ENCODE data around the gene LRP6. TPM values are rescaled to one million over a fixed set of nuclear protein-coding genes. Genes with fewer than 3 reads are reported as not detected.
"Not testable (repeated sequence)": the region's sequence is repeated elsewhere in the genome, so short reads cannot be mapped to it uniquely, and the experiment has no call there.

LRP6 gene
- total RNA-seq, 1 donor from 2014 or later: 29.3 TPM

DNA sequence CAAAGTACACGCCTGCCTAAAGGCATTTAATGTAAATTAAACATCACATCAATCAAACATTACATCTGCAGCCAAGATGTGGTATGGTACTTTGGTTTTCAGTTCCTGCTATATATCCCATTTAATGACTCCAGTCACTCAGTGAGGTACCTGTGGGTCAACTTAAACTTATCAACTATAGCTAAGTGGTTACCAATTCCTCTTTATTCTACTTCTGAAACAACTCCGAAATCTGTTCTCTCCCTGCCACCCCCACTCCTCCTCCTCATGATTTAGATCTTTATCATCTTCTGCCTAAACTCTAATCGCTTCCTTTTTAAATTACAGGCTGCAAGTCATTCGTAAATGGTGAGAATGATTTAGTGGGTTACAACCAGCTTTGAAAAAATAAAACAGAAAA is 138.2 kb downstream of the LRP6 start:
- no peak for DNase-seq (ENCODE audit: extremely low read depth, low read depth, low spot score)

DNA sequence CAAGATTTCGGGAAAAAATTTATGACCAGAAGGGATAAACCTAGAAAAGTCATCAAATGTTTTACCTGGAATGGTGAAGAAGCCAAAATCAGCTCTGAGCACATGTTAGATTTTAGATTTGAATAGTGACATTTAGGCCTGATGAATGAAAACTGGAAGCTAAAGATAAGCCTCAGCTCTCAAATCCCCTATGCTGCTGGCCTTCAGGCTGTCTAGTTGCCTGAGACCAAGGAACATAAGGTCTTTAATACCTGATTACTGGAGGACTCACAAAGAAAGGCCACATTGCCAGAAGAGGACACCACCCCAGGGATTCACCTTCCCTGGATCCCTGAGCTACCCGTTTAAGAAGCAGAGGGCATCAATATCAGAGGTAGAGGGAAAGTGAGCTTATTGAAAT is 139.5 kb downstream of the LRP6 start:
- no peak for DNase-seq (ENCODE audit: extremely low read depth, low read depth, low spot score)

DNA sequence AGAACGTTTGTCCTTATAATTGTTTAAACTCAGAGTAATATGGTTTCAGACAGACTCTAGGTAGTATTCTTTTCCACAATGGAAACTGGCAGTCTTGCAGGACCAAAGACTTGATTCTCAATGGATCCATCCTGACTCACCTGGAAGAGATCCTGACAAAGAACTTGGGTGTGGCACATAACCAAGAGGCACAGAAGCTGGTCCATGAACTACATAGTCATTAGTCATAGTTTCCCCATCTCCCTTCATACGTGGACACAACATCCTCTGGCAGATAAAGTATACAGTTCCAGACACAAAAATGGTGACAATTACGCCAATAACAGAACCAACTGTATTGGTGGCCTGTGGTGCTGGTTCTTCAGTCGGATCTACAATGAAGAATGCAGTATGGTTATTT is 140.3 kb downstream of the LRP6 start:
- DNase-seq (ENCODE audit: extremely low read depth, low read depth, low spot score): no peak

DNA sequence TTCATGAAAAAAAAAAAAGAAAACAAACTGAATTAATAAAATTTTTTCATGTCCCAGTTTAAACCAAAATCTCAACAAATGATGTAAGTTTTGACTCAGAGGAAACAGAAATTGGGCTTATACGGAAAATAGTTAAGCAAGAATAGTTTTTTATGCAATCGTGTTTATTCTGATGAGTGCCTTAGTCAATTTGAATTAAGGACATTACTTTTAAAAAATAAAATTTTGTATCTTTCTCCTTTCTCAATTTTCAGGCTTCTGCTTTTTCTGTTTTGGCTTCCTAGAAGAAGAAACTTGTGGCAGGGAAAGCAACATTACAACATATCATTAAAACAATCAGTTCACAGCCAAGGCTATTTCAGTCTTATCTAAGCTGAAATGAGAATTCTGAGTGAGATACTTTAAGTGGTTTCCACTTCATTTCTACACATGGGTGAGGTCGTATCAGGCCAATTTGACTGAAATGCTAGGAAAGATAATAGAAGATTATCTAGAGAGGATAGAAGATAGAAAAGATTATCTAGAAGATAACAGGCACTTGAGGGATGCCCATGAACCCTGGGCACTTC is 143.7 kb downstream of the LRP6 start:
- no peak for DNase-seq (ENCODE audit: extremely low read depth, low read depth, low spot score)

DNA sequence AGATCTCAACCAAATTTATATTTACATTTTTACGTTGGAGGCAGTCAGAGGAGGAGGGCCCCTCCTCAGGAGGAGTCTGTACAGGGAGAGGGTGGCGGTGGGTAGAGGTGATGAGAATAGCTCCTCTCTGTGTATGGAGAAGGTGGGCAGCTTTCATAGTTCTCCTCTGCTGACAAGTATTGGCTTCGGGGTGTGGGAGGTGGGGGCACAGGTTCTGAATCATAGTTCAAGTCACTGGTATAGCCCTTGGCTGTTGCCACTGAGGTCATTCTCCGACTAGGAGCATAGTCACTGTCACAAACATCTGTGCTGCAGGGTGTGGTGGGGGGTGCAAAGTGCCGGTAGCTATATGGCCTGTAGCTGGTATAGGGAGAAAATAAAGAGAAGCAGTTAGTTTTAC is 145.8 kb downstream of the LRP6 start:
- no peak for DNase-seq (ENCODE audit: extremely low read depth, low read depth, low spot score)

DNA sequence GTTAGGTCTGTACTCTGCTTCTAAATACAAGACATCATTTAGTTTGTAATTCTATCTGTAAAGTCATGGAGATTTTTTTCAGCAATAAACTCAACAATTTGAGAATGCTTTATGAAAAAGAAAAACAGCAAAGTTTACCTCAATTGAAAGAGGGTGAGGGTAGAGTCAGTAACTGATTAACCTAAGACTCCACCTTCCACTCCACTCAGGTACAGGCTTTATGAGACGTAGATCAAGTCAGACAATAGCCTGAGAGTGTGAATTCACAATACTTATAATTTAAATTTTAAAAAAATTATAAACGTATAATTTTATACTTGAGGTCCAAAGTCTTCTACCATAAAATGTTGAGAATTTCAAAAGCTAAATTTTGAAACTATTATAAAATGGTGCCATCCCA is 150.2 kb downstream of the LRP6 start:
- no peak for DNase-seq (ENCODE audit: extremely low read depth, low read depth, low spot score)

DNA sequence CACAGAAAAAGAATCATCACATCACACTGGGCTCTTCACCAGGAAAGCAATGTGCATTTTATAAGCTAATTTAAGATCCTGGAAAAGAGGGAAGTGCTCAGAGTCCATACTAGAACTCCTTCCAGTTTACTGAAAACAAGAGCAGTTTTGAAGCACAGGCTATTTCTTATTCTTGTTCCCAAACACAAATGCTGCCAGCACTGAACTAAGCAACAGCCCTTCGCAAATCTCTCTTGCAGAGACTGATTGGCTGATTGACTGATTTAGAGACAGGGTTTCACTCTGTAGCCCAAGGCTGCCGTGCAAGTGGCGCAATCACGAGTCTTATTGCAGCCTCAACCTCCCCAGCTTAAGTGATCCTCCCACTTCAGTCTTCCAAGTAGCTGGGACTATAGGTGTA is 151.3 kb downstream of the LRP6 start:
- DNase-seq (ENCODE audit: extremely low read depth, low read depth, low spot score): no peak

DNA sequence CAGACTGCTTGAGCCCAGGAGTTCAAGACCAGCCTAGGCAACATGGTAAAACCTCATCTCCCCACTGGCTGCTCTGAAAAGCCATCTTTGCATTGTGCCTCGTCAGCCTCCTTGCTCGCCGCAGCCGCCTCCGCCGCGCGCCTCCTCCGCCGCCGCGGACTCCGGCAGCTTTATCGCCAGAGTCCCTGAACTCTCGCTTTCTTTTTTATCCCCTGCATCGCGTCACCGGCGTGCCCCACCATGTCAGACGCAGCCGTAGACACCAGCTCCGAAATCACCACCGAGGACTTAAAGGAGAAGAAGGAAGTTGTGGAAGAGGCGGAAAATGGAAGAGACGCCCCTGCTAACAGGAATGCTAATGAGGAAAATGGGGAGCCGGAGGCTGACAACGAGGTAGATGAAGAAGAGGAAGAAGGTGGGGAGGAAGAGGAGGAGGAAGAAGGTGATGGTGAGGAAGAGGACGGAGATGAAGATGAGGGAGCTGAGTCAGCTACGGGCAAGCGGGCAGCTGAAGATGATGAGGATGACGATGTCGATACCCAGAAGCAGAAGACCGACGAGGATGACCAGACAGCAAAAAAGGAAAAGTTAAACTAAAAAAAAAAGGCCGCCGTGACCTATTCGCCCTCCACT is 155.8 kb downstream of the LRP6 start:
- DNase-seq (ENCODE audit: extremely low read depth, low read depth, low spot score): not testable (repeated sequence)

DNA sequence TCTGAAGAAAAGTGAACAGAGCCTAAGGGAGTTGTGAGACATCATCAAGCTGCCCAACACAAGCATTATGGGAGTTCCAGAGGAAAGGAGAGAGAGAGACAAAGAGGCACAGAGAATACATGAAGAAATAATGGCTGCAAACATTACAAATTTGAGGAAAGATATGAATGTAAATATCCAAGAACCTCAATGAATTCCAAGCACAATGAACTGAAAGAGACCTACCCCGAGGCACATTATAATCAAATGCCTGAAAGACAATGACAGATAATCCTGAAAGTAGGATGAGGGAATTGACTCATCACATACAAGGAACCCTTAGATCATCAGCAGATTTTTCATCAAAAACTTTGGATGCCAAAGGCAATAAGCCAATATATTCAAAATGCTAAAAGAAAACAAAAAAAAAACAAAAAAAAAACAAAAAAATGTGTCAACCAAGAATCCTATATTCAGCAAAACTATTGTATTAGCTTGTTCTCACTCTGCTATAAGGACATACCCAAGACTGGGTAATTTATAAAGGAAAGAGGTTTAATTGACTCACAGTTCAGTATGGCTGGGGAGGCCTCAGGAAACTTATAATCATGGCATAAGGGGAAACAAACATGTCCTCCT is 158.3 kb downstream of the LRP6 start:
- no peak for DNase-seq (ENCODE audit: extremely low read depth, low read depth, low spot score)

DNA sequence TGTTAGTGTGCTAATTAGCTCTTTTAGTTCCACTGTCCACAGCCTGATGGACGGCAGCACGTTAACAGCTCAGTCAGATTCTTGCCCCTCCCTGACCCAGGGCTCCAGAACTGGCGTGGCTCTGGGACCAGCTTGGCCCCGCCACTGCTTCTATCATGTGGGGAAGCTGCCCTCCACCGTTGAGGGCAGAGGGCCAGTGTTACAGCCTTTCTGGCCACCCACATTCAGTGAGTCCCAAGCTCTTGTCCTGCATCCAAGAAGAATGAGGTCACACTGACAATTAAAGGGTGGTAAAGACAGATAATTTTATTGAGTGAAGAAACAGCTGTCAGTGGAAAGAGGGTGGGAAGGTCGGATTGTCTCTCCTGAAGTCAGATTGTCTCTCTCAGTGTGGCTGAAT is 159.2 kb downstream of the LRP6 start:
- DNase-seq (ENCODE audit: extremely low read depth, low read depth, low spot score): no peak

DNA sequence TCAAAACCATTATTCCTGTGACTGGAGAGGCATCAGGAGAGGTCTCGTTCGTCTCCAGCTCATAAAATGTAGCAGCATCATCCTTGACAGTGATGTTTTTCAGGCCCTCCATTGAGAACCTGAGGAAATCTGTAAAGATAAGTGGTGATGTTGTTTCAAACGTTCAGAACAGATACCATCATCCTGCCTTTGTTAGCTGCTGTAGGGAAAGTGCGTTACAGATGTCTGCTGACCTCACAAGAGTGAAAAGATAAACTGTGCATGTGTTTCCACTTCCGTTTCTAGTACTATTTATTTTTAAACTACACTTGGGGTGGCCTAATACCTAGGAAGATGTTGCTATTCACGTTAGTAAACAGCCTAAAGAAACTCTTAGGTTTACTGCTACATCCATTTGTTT is 167.7 kb downstream of the LRP6 start:
- DNase-seq (ENCODE audit: extremely low read depth, low read depth, low spot score): peak; percentile 80

DNA sequence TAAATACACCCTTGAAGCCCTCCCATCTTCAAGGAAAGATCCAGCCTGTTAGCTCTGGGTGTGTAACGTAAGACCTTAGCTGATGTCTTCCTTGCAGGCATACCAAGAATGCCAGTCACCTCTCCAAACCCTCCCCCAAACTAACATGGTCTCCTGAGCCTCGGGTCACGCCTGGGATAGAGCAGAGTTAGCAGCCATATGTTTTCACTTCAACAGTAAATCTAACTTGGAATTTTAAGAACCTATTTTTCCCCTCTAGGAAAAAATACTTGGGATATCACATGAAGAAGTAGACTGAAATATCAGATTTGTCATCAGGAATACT is 168.2 kb downstream of the LRP6 start:
- DNase-seq (ENCODE audit: extremely low read depth, low read depth, low spot score): no peak

DNA sequence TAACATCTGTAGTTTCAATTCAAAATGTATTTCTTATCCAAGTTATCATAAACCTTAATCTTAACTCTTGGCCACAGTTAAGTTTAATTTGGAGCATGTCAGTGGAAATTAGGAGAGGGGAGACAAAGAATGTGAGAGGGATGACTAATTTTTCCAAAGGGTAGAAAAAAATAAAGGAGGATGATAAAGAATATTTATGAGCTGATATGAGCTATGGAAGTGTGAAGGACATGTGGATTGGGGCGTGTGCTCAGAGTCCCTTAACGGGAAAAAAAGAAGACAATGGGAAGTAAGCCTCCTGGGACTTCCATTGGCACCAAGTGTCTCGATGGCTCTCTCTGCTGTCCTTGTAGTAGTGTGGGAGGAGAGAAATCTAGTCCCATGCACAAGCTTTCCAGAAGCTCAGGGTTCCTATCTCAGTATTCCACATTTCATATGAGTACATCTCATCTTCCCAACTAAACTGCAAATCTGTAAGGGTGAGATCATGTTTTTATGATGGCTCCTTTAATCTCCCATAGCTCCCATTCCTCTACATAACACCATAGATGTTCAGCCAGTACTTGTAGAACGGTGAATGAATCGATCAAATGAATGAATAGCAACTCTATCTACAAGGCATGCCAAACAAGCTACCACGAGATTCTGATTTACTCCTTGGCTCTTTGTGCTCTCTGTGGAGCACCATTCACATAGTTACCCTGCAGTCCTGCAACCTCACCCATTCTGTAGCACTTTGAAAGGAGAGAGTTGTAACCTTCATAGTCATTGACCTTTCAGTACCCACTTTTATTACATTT is 168.8 kb downstream of the LRP6 start:
- DNase-seq (ENCODE audit: extremely low read depth, low read depth, low spot score): no peak

DNA sequence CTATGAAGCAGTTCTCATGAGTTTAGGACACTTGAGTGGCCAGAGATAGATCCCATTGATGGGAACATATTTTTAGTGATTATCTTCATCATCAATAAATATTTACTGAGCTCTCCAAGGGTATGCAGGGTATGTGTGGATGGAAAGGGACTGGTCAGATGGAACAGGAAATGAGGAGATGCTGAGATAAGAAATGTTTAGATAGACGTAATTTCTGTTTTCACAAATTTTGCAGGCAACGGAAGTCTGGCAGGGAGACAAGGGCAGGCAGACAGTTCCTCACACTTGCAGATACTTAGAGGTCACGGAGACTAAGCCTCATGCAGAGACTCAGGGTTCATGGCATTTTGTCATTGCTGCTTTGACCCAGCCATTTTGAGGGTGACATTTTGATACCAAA is 171.8 kb downstream of the LRP6 start:
- peak; percentile 71 for DNase-seq (ENCODE audit: extremely low read depth, low read depth, low spot score)

DNA sequence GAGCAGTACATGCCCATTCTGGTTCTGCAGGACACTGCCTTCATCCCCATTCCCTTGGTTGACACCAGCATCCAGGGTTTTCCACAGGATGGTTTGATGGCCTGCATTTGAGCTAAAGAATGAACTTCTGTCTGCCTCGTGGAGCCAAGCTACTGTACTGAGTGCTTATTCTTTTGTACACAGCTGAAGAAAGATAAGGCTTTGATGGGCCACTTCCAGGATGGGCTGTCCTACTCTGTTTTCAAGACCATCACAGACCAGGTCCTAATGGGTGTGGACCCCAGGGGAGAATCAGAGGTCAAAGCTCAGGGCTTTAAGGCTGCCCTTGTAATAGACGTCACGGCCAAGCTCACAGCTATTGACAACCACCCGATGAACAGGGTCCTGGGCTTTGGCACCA is 172.4 kb downstream of the LRP6 start:
- no peak for DNase-seq (ENCODE audit: extremely low read depth, low read depth, low spot score)

DNA sequence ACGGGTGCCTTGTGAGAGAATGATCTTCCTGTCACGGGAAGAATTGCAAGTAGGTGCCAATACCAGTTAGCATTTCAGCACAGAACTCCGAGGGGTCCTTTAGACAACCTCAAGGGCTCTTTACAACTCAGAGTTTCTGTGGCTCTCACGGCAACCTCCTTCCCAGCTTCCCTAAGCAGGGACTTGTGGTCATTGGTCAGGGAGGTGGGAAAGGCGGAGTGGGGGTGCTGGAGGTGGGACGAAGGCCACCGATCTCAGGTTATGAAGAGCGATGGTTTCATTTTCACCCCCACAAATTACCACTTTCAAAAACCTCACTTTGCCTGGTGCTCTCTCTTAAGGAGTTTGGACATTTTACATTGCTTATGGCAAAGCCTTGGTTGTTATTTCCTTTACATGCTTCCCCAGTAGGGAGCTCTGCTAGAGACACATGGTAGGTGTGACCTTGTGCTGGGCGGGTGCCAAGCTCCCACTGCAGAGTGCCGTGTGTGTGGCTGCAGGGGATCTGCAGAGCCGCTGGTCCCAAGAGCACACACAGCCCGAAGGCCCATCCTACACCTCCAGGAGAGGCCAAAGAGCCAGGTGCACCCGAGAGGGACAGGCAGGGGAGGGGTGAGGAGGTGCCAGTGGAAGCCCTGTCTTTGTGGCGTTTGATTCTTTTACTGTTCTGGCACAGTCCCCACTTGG is 174.7 kb downstream of the LRP6 start:
- DNase-seq (ENCODE audit: extremely low read depth, low read depth, low spot score): no peak

DNA sequence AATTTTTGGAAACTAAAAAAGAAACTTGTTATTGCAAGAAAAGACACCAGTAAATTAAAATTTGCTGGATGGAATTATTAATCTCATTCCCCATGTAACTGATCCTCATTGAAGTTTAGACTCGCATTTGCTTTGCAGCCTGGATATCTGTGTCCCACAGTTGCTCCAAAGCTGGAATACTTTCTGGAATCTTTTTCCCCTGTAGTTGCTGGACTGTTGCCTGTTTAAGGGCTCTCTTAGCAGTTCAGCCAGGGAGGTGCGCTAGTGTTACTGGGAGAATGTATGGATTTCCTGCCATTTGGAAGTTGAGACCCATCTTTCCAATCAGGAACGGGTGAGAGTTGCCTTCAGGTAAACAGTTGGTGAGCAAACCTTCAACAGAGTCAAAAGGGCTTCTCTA is 175.8 kb downstream of the LRP6 start:
- DNase-seq (ENCODE audit: extremely low read depth, low read depth, low spot score): no peak

DNA sequence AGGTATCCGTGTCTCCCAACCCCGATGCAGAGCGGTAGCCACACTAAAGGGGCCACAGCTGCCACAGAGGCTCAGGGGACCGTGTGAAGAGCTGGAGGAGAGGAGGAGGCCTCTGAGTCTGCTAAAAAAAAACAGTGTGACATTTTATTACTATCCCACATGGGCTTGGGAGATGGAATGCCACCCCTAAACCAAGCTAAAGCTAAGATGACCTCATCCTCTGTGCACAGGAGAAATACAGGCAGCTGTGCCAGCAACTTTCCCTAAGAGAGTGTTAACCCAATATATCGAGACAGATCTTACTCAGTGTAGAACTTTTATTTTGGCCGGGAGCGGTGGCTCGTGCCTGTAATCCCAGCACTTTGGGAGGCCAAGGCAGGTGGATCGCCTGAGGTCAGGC is 178.1 kb downstream of the LRP6 start:
- no peak for DNase-seq (ENCODE audit: extremely low read depth, low read depth, low spot score)

DNA sequence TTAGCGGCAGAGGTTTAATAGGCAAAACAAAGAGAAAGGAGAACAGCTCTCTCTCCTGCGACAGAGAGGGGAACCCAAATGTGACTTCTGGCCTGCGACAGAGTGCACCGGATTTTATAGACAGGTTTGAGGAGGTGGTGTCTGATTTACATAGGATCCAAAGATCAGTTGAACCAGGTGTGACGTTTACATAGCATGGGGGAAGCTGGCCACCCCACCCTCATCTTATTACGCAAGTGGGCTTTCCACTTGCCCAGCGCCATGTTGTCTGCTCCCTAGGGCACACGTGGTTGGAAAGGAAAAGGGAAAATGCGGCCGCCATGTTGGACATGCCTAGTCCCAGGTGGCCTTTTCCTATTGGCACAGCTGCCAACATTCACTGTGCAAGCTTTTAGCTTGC is 178.7 kb downstream of the LRP6 start:
- no peak for DNase-seq (ENCODE audit: extremely low read depth, low read depth, low spot score)

DNA sequence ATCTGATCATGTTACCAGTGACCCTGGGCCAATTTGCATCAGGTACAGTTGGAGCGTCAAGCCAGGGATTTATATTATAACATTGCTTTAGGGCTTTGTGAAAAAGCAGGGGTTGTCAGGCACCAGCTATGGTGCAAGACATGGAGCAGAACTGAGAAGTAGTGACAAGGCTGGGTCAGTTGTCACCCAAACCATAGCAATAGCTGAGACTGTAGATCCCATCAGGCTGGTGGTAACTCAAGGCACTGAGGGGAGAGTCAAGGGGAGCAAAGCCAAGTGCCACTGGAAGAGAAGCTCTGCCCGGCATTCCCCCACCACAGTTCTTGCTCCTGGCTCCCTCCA is 179.2 kb downstream of the LRP6 start:
- no peak for DNase-seq (ENCODE audit: extremely low read depth, low read depth, low spot score)

DNA sequence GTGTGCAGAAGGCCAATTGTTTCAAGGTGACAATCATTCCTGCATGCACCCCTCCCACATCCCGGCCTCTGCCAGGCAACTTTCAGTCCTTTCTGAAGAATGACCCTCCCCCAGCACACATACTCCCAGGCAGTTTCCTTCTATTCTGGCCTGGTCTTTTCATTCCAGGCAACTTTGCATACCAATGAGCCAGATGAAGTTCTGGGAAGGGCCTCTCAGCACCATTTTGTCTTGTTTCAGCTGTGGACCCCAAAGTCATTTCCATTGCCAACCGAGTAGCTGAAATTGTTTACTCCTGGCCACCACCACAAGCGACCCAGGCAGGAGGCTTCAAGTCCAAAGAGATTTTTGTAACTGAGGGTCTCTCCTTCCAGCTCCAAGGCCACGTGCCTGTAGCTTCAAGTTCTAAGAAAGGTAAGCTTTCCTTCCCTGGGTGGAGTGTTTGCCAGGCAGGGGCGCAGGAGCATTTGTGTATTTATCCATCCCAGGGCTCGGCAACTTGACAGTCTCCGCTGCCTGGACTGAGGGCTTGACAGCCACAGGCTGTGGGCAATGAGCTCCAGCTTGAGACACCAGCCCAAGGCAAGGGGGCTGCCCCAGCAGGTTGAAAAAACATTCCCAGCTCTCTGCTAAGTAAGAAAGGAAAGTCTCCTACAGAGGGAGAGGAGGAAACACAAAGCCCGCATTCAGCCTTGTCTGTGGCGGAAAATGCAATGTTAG is 179.7 kb downstream of the LRP6 start:
- no peak for DNase-seq (ENCODE audit: extremely low read depth, low read depth, low spot score)
